OCI-LY7 (cell line): ENCODE measurements around the gene LRRC56. TPM values are rescaled to one million over a fixed set of nuclear protein-coding genes. Genes with fewer than 3 reads are reported as not detected.
A peak's percentile ranks its signal among the peaks of the same experiment; 100 is the strongest.

Experiments used
- BruUV-seq: library from RNA; stranded (reverse); fragments of 400-500 nt; replicated peaks from 2 replicates; lab custom pipeline; 2021; lab: Mats Ljungman, UMichigan
- CTCF ChIA-PET: fragments of 300-600 bp; sonication (Branson Sonifier 250); formaldehyde crosslinking; loops from one replicate; lab custom pipeline; 2022; ENCODE audit warnings: antibody characterized with exemption; ENCODE audit not compliant: unreplicated experiment; lab: Charles Lee
- POLR2A ChIA-PET: fragments of 300-600 bp; sonication (Branson Sonifier 250); formaldehyde crosslinking; loops from one replicate; lab custom pipeline; 2022; ENCODE audit warnings: antibody characterized with exemption; lab: Charles Lee
- DNase-seq: peaks from one replicate; pipeline ENCODE4 v3.0.0-alpha.2; 2015; ENCODE audit warnings: low spot score
- H2AFZ ChIP-seq: fragments of 200-600 bp; sonication (generic), shearing (Covaris generic); 2 replicates; pipeline ENCODE4 v1.6.1; 2014; ENCODE audit warnings: mild to moderate bottlenecking, antibody characterized with exemption, low read length, moderate library complexity
- H3K27ac ChIP-seq: fragments of 200-600 bp; sonication (generic); 2 replicates; pipeline ENCODE4 v1.5.1; 2014; ENCODE audit warnings: mixed run types, low read depth, mild to moderate bottlenecking, moderate library complexity, low read length, inconsistent platforms; ENCODE audit not compliant: poor library complexity, severe bottlenecking
- H3K36me3 ChIP-seq: fragments of 200-600 bp; sonication (generic); 2 replicates; pipeline ENCODE4 v1.6.1; 2014; ENCODE audit warnings: mild to moderate bottlenecking, antibody characterized with exemption, low read length, moderate library complexity, mixed read lengths; ENCODE audit not compliant: insufficient read depth
- H3K4me1 ChIP-seq: fragments of 200-600 bp; sonication (generic); 2 replicates; pipeline ENCODE4 v1.5.1; 2014; ENCODE audit warnings: mild to moderate bottlenecking, low read length; ENCODE audit not compliant: insufficient read depth, poor library complexity, severe bottlenecking
- H3K4me2 ChIP-seq: fragments of 200-600 bp; sonication (generic); 2 replicates; pipeline ENCODE4 v1.6.1; 2014; ENCODE audit warnings: mild to moderate bottlenecking, low read length
- H3K4me3 ChIP-seq: fragments of 200-600 bp; sonication (generic); 2 replicates; pipeline ENCODE4 v1.5.1; 2014; ENCODE audit warnings: mild to moderate bottlenecking, low read depth, low read length; ENCODE audit not compliant: poor library complexity, severe bottlenecking
- H3K79me2 ChIP-seq: fragments of 200-600 bp; sonication (generic); 2 replicates; pipeline ENCODE4 v1.6.1; 2016; ENCODE audit warnings: low read depth, mild to moderate bottlenecking, low read length, moderate library complexity, mixed read lengths; ENCODE audit not compliant: insufficient read depth
- H3K9me2 ChIP-seq: fragments of 200-600 bp; sonication (generic); 2 replicates; pipeline ENCODE4 v1.6.1; 2016; ENCODE audit warnings: mild to moderate bottlenecking, low read length, mixed read lengths; ENCODE audit not compliant: insufficient read depth
- H3K9me3 ChIP-seq: fragments of 200-600 bp; sonication (generic); 2 replicates; pipeline ENCODE4 v1.6.1; 2014; ENCODE audit warnings: mild to moderate bottlenecking, mixed run types, low read length, mixed read lengths
- H4K20me1 ChIP-seq: fragments of 200-600 bp; sonication (generic); 2 replicates; pipeline ENCODE4 v1.6.1; 2014; ENCODE audit warnings: mild to moderate bottlenecking, antibody characterized with exemption, low read length, moderate library complexity, mixed read lengths; ENCODE audit not compliant: insufficient read depth
- CTCF ChIP-seq: fragments of 200-600 bp; sonication (generic); conservative IDR thresholded peaks from 2 replicates; pipeline ENCODE4 v1.5.1; 2014; ENCODE audit warnings: mild to moderate bottlenecking, antibody characterized with exemption, low read length, moderate library complexity, mixed read lengths
- EZH2phosphoT487 ChIP-seq: fragments of 200-600 bp; sonication (generic); IDR thresholded peaks from 2 replicates; pipeline ENCODE4 v1.6.1; 2018; ENCODE audit warnings: low read depth, borderline replicate concordance, mild to moderate bottlenecking, mixed run types, antibody characterized with exemption, low read length, moderate library complexity, mixed read lengths
- intact Hi-C: fragments of 100-400 bp; cut with micrococcal nuclease; formaldehyde crosslinking; loops from one replicate; pipeline ENCODE4 v1.10.0; 2022; ENCODE audit not compliant: unreplicated experiment
- total RNA-seq, 2 experiments: library from RNA; depleted of rRNA in 1 of 2; stranded (reverse); fragments of >200 nt in 1 of 2; shearing (Covaris generic) in 1 of 2; gene quantifications; 2 replicates each; pipeline ENCODE4 v1.2.3, GENCODE V29; 2014 to 2022

The LRRC56 gene
- total RNA-seq, 2 experiments from 2014 or later = 1.6 to 2.5 TPM

GRCh38 chr11:565921-566509, 28.7 kb downstream of the LRRC56 start:
- Histone ChIP-seq H3K4me3 (no peak overlapping the region), H3K36me3 (no peaks in the 10 kb centered on the region), H4K20me1 (no peaks in the 10 kb centered on the region), H3K9me2 (no peaks in the 10 kb centered on the region), H2AFZ (no peak overlapping the region), H3K79me2 (no peaks in the 10 kb centered on the region), H3K4me1 (peaks cover 23% of the 10 kb centered on the region), H3K27ac (no peak overlapping the region), H3K4me2 (no peak overlapping the region), H3K9me3 (no peaks in the 10 kb centered on the region)
- ChIA-PET CTCF (no interaction called here), POLR2A (interaction anchor here (1.2 kb wide), 1 partner anchor 15 kb away, joined by 3 read pairs; no protein-coding TSS in a partner anchor)
- no TSS peak for BruUV-seq
- TF ChIP-seq EZH2phosphoT487 (no peak), CTCF (no peak)
- intact Hi-C loops = loop anchor here (5.0 kb wide), 1 partner anchor 231 kb away; the partner anchor contains the start of gene SLC25A22
- no peak for DNase-seq

DNA sequence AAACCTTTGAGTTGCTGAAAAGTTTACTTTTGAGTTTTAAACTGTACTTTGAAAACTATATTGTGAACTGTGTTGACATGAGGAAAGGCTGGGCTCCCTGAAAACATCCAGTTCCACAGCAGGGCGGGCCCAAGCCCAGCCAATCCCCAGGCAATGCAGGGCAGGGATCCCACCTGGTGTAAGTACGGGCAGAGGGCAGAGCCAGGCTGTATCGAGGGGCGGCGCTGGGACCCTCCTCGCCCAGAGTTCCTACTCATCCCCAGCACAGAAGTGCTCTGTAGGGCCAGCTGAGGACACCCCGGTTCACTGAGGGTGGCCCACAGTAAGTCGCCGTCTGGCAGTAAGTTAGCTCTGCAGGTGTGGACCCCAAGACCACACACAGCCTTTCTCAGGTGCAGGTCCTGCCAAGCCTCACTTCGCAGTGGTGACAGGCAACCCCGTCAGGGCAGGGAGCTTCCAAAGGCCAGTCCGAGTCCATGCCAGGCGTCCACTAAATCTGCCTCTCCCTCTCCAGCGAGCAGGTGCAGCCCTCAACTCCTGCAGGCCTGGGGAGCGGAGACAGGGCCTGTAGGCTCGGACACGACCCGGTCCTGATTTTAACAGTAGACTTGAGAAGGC, 29.8 kb downstream of the LRRC56 start:
- no peaks in the 10 kb centered on the region for H3K9me2 ChIP-seq
- no peaks in the 10 kb centered on the region for H3K79me2 ChIP-seq
- POLR2A ChIA-PET = no interaction called here
- CTCF ChIA-PET = no interaction called here
- H4K20me1 ChIP-seq = no peaks in the 10 kb centered on the region
- no peaks in the 10 kb centered on the region for H3K9me3 ChIP-seq
- no peak for TF ChIP-seq EZH2phosphoT487
- intact Hi-C loops = loop anchor here (5.0 kb wide), 1 partner anchor 230 kb away; the partner anchor contains the start of gene SLC25A22
- H3K27ac ChIP-seq = no peak overlapping the region
- H3K36me3 ChIP-seq = no peaks in the 10 kb centered on the region
- H3K4me2 ChIP-seq = peak overlapping the region; percentile 94
- H3K4me3 ChIP-seq = peak overlapping the region; percentile 84
- H3K4me1 ChIP-seq = peaks cover 18% of the 10 kb centered on the region
- BruUV-seq = no TSS peak
- DNase-seq = no peak
- no peak overlapping the region for H2AFZ ChIP-seq

- Histone ChIP-seq H4K20me1 (no peaks in the 10 kb centered on the region), H3K9me3 (no peaks in the 10 kb centered on the region), H3K79me2 (no peaks in the 10 kb centered on the region), H3K9me2 (no peaks in the 10 kb centered on the region), H3K36me3 (no peaks in the 10 kb centered on the region), H3K4me1 (peaks cover 18% of the 10 kb centered on the region), H2AFZ (peak overlapping the region; percentile 68; the same call in 1 of the 2 replicates), H3K27ac (no peak overlapping the region), H3K4me2 (peak overlapping the region; percentile 94), H3K4me3 (peak overlapping the region; percentile 84)
- POLR2A ChIA-PET = interaction anchor here (1.0 kb wide), 1 partner anchor 32 kb away, joined by 4 read pairs; no protein-coding TSS in a partner anchor
- intact Hi-C loops = loop anchor here (5.0 kb wide), 1 partner anchor 230 kb away; the partner anchor contains the start of gene SLC25A22
- CTCF ChIA-PET = no interaction called here
- no TSS peak for BruUV-seq
- DNase-seq = no peak
- TF ChIP-seq EZH2phosphoT487 = no peak
- TF ChIP-seq CTCF = no peak
Measured at GRCh38 chr11:567629-568292, 30.4 kb downstream of the LRRC56 start.
